Suprapubic skin (tissue), 4 donors: ENCODE measurements around the gene RNF125. TPM values are rescaled to one million over a fixed set of nuclear protein-coding genes. Genes with fewer than 3 reads are reported as not detected.
A peak's percentile ranks its signal among the peaks of the same experiment; 100 is the strongest.
"Not testable (repeated sequence)": the region's sequence is repeated elsewhere in the genome, so short reads cannot be mapped to it uniquely, and the experiment has no call there.

ENCODE experiments used
- DNase-seq, 2 donors: peaks; one replicate each; pipeline ENCODE4 v3.0.0-alpha.2; 2019; ENCODE audit warnings: low spot score in 2 of 2
- H3K27ac ChIP-seq: fragments of 200-600 bp; sonication (generic); one replicate; pipeline ENCODE4 v1.5.1; 2019
- H3K27me3 ChIP-seq: fragments of 200-600 bp; sonication (generic); one replicate; pipeline ENCODE4 v1.5.1; 2019
- H3K36me3 ChIP-seq: fragments of 200-600 bp; sonication (generic); one replicate; pipeline ENCODE4 v1.5.1; 2019
- H3K4me1 ChIP-seq: fragments of 200-600 bp; sonication (generic); one replicate; pipeline ENCODE4 v1.5.1; 2019
- H3K4me3 ChIP-seq: fragments of 200-600 bp; sonication (generic); one replicate; pipeline ENCODE4 v1.5.1; 2019; ENCODE audit warnings: mild to moderate bottlenecking
- H3K9me3 ChIP-seq: fragments of 200-600 bp; sonication (generic); one replicate; pipeline ENCODE4 v1.5.1; 2019
- EP300 ChIP-seq: sonication (generic); formaldehyde crosslinking; IDR thresholded peaks from one replicate; pipeline ENCODE4 v1.6.1; 2017; ENCODE audit warnings: antibody characterized with exemption
- POLR2A ChIP-seq, 2 donors: fragments of 450-650 bp; IDR thresholded peaks; one replicate each; pipeline ENCODE4 v1.6.1; 2017; ENCODE audit warnings: antibody characterized with exemption in 2 of 2, mild to moderate bottlenecking in 2 of 2, moderate library complexity in 2 of 2
- POLR2AphosphoS5 ChIP-seq, 3 donors: sonication (generic); formaldehyde crosslinking; IDR thresholded peaks; one replicate each; pipeline ENCODE4 v1.6.1; 2017; ENCODE audit warnings: antibody characterized with exemption in 3 of 3
- WGBS: methylation state at CpG from one replicate; pipeline ENCODE4 v1.1.5; 2018; 5-methylcytosine and 5-hydroxymethylcytosine counted together
- total RNA-seq, 4 donors: library from RNA; depleted of rRNA; stranded (reverse); fragments of >200 nt; gene quantifications; one replicate each; pipeline ENCODE4 v1.1.0, GENCODE V29; 2016
- TF ChIP-seq, protein P1 (sequence below), 2 donors: fragments of 200-600 bp in 1 of 2; fragments of 450-650 bp in 1 of 2; sonication (generic) in 1 of 2; IDR thresholded peaks; one replicate each; pipeline ENCODE4 v1.5.1; 2016 to 2019; ENCODE audit warnings: antibody characterized with exemption in 2 of 2, mild to moderate bottlenecking in 1 of 2, moderate library complexity in 1 of 2

RNF125 gene
- total RNA-seq, 4 donors from 2014 or later, result 5.7 to 13.4 (median 11.2) TPM

DNA sequence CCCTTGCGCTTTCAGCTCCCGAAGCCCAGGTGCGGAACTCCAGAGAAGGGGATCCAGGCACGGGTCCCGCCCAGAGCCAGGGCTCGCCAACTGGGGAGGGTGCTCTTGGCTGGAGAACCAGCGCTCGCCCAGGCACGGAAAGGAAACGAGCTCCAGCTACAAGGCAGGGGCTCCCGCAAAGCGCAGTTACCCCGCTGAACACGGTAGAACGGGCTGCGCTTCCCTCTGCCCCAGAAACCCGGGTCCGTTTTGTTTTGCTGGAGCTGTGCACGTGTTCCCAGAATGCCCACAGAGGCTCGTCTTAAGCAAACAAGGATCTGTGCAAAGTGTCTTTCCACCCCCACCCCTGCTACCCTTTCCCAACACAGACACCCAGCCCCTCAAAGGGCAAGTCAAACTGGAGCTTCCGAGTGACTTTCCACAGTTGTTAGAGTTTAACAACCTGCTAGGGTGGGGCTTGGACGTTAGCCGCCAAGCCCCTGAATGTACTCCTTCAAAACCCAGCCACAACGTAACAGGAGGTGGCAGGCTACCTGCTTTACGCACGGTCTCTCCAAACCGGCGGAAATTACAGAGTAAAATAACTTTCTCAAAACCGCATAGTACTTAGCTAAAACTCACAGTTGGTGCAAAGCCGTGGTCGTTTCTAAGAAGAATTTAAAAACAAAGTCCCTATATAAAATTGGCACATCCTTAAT, 775 bp downstream of the RNF125 start:
- DNase-seq, result no peak
- Histone ChIP-seq H3K27ac (peak overlapping the region; percentile 83), H3K27me3 (no peaks in the 10 kb centered on the region), H3K36me3 (no peaks in the 10 kb centered on the region), H3K4me1 (peaks cover 28% of the 10 kb centered on the region), H3K9me3 (no peaks in the 10 kb centered on the region), H3K4me3 (peak overlapping the region; percentile 70)
- TF ChIP-seq, protein P1, sequence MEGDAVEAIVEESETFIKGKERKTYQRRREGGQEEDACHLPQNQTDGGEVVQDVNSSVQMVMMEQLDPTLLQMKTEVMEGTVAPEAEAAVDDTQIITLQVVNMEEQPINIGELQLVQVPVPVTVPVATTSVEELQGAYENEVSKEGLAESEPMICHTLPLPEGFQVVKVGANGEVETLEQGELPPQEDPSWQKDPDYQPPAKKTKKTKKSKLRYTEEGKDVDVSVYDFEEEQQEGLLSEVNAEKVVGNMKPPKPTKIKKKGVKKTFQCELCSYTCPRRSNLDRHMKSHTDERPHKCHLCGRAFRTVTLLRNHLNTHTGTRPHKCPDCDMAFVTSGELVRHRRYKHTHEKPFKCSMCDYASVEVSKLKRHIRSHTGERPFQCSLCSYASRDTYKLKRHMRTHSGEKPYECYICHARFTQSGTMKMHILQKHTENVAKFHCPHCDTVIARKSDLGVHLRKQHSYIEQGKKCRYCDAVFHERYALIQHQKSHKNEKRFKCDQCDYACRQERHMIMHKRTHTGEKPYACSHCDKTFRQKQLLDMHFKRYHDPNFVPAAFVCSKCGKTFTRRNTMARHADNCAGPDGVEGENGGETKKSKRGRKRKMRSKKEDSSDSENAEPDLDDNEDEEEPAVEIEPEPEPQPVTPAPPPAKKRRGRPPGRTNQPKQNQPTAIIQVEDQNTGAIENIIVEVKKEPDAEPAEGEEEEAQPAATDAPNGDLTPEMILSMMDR (IDR thresholded peaks at IDR 0.05), result no peak
- TF ChIP-seq POLR2A (IDR thresholded peaks at IDR 0.05), result no peak
- 2% methylated on average over 17 of the region's 31 CpGs for WGBS

DNA sequence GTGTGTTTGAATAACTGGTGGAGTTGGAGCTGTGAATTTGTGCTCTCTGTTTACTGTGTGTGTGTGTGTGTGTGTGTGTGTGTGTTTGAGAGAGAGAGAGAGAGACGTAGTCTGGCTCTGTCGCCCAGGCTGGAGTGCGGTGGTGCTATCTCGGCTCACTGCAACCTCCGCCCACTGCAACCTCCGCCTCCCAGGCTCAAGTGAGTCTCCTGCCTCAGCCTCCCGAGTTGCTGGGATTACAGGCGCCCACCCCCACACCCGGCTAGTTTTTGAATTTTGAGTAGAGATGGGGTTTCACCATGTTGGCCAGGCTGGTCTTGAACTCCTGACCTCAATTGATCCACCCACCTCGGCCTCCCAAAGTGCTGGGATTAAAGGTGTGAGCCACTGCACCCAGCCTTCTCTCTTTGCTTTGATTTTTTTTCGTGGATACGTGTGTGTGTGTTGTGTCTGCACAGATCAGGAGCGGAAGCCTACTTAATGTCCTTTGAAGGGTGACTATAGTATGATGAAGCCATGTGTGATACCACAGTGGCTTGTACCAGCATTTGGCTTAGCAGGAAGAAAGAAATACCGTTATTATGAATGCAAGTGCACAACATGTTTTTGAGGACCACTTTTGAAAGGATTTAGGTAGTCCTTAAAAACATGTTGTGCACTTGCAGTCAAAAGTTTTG, 1.5 kb downstream of the RNF125 start:
- Histone ChIP-seq H3K4me1 (peaks cover 28% of the 10 kb centered on the region), H3K4me3 (peak overlapping the region; percentile 70)
- not testable (repeated sequence) for H3K27me3 ChIP-seq, H3K9me3 ChIP-seq, H3K27ac ChIP-seq, H3K36me3 ChIP-seq, DNase-seq
- WGBS, result 65% methylated on average over 14 of the region's 14 CpGs

DNA sequence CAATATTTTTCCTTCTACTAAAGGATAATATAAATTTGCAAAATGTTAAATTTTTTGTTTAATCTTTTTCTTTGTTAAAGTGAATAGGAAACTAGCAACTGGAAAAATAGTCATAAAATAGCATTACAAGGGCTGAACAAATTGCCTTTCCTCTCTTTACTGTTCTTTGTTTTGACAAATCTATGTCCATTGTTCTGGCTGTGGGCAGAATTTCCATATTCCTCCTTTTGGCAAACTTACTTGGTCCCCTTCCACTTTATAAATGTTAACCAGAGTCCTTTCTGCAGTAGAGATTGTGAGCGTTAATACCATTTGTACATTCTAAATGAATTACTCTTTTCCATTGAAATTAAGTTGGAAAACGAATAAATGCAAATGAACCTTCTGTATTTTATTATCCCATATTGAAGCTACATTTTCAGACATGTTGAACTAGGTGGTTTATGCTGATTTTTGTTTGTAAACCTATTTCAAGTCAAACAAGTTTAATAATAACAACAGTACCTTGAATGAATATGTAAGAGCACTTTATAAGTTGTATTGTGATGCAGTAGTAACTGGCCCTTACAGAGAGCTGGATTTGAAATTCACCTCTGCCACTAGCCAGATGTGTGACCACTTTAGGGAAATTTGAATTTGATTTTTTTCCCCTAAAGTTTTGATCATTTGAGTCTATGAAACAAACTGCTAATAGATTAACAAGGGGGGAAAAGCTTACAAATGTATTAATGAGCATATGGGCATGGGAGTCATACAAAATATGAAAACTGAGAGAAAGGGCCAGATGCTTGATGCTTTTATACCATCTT, 3.3 kb downstream of the RNF125 start:
- H3K9me3 ChIP-seq, result no peaks in the 10 kb centered on the region
- 64% methylated on average over 2 of the region's 2 CpGs for WGBS
- H3K4me3 ChIP-seq, result no peak overlapping the region
- H3K36me3 ChIP-seq, result no peaks in the 10 kb centered on the region
- H3K27me3 ChIP-seq, result no peaks in the 10 kb centered on the region
- no peak overlapping the region for H3K27ac ChIP-seq
- TF ChIP-seq POLR2A (IDR thresholded peaks at IDR 0.05) (no peak), EP300 (no peak), POLR2AphosphoS5 (IDR thresholded peaks at IDR 0.05) (no peak)
- TF ChIP-seq, protein P1 (IDR thresholded peaks at IDR 0.05), result no peak
- peaks cover 28% of the 10 kb centered on the region for H3K4me1 ChIP-seq
- no peak for DNase-seq

GRCh38 chr18:32025744-32026143, 7.1 kb downstream of the RNF125 start:
- 92% methylated on average over 2 of the region's 2 CpGs for WGBS
- H3K4me1 ChIP-seq, result peaks cover 4% of the 10 kb centered on the region
- TF ChIP-seq POLR2AphosphoS5 (IDR thresholded peaks at IDR 0.05), result no peak
- TF ChIP-seq POLR2A (IDR thresholded peaks at IDR 0.05), result no peak
- TF ChIP-seq, protein P1 (IDR thresholded peaks at IDR 0.05), result no peak
- TF ChIP-seq EP300, result no peak

DNA sequence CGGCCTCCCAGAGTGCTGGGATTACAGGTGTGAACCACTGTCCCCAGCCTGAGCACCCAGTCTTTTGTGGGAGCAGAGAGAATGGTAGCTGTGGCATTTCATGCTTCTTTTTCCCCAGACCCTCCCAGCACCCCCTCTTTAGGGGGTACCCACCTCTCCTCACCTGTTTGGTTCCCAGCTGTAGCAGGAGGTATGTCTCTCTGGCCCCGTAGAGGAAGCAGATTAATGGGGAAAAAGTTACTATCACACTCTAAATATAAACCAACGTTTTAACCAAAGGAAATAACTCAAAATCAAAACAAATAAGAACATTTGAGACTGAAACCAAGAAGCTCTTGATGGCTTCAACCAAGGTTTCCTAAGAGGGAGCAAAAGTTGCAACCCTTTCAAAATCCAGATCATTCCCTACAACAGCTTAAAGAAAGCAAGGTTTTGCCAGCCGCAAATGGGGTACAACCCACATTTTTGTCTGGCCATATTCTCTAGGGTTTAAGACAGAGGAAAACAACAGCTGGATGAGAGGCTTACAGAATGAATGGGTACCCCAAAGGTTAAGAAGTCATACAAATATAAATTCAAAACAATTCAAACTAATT, 8.0 kb downstream of the RNF125 start:
- H3K36me3 ChIP-seq, result no peaks in the 10 kb centered on the region
- no peaks in the 10 kb centered on the region for H3K27me3 ChIP-seq
- DNase-seq, result no peak
- H3K27ac ChIP-seq, result no peak overlapping the region
- H3K9me3 ChIP-seq, result no peaks in the 10 kb centered on the region
- H3K4me1 ChIP-seq, result no peaks in the 10 kb centered on the region
- 68% methylated on average over 4 of the region's 4 CpGs for WGBS
- H3K4me3 ChIP-seq, result no peak overlapping the region
- TF ChIP-seq EP300, result no peak
- no peak for TF ChIP-seq POLR2A (IDR thresholded peaks at IDR 0.05)
- TF ChIP-seq, protein P1 (IDR thresholded peaks at IDR 0.05), result no peak
- no peak for TF ChIP-seq POLR2AphosphoS5 (IDR thresholded peaks at IDR 0.05)

More at GRCh38 chr18:32025744-32026143, 7.1 kb downstream of the RNF125 start:
- H3K36me3 ChIP-seq, result no peaks in the 10 kb centered on the region
- no peak for DNase-seq
- no peak overlapping the region for H3K4me3 ChIP-seq
- no peak overlapping the region for H3K27ac ChIP-seq
- no peaks in the 10 kb centered on the region for H3K27me3 ChIP-seq
- H3K9me3 ChIP-seq, result no peaks in the 10 kb centered on the region
